H9 (cell line): ENCODE data around the gene TTC3. TPM values are rescaled to one million over a fixed set of nuclear protein-coding genes. Genes with fewer than 3 reads are reported as not detected.
A peak's percentile ranks its signal among the peaks of the same experiment; 100 is the strongest.

Experiments
- DNase-seq: peaks from one replicate; pipeline ENCODE4 v3.0.0-alpha.2; 2017
- H2AFZ ChIP-seq: one replicate; pipeline ENCODE4 v1.6.1; 2013; ENCODE audit warnings: mild to moderate bottlenecking, low read length, control low read depth, moderate library complexity
- H2AK5ac ChIP-seq: 2 replicates; pipeline ENCODE4 v1.6.1; 2013; ENCODE audit warnings: low read length, control low read depth, mixed read lengths; ENCODE audit not compliant: insufficient read length
- H2BK120ac ChIP-seq: one replicate; pipeline ENCODE4 v1.6.1; 2013; ENCODE audit warnings: low read depth, mild to moderate bottlenecking, low read length, control low read depth, inconsistent platforms; ENCODE audit not compliant: poor library complexity, severe bottlenecking
- H2BK12ac ChIP-seq: 2 replicates; pipeline ENCODE4 v1.6.1; 2013; ENCODE audit warnings: low read length, control low read depth, mixed read lengths, low read depth; ENCODE audit not compliant: insufficient read length
- H2BK15ac ChIP-seq: 2 replicates; pipeline ENCODE4 v1.6.1; 2013; ENCODE audit warnings: low read depth, low read length, control low read depth
- H2BK20ac ChIP-seq: one replicate; pipeline ENCODE4 v1.6.1; 2013; ENCODE audit warnings: low read depth, mild to moderate bottlenecking, low read length, control low read depth, inconsistent platforms; ENCODE audit not compliant: poor library complexity, severe bottlenecking
- H2BK5ac ChIP-seq: 2 replicates; pipeline ENCODE4 v1.6.1; 2013; ENCODE audit warnings: low read length, control low read depth, mixed read lengths; ENCODE audit not compliant: insufficient read length
- H3K14ac ChIP-seq: 2 replicates; pipeline ENCODE4 v1.6.1; 2013; ENCODE audit warnings: low read length, control low read depth; ENCODE audit not compliant: insufficient read depth
- H3K18ac ChIP-seq: 2 replicates; pipeline ENCODE4 v1.6.1; 2013; ENCODE audit warnings: low read depth, mild to moderate bottlenecking, mixed read lengths, low read length, control low read depth; ENCODE audit not compliant: insufficient read length
- H3K23ac ChIP-seq: 2 replicates; pipeline ENCODE4 v1.6.1; 2013; ENCODE audit warnings: low read length, control low read depth, mixed read lengths, low read depth; ENCODE audit not compliant: insufficient read length
- H3K23me2 ChIP-seq: 2 replicates; pipeline ENCODE4 v1.6.1; 2013; ENCODE audit warnings: low read depth, mild to moderate bottlenecking, mixed read lengths, low read length, control low read depth; ENCODE audit not compliant: insufficient read length, poor library complexity, severe bottlenecking
- H3K27ac ChIP-seq: 2 replicates; pipeline ENCODE4 v1.5.1; 2013; ENCODE audit warnings: low read length, control low read depth, mixed read lengths, low read depth; ENCODE audit not compliant: insufficient read length
- H3K27me3 ChIP-seq: 2 replicates; pipeline ENCODE4 v1.6.1; 2013; ENCODE audit warnings: low read length, control low read depth, inconsistent platforms; ENCODE audit not compliant: insufficient read depth
- H3K4ac ChIP-seq: 2 replicates; pipeline ENCODE4 v1.6.1; 2013; ENCODE audit warnings: low read depth, mild to moderate bottlenecking, control low read depth, inconsistent platforms, low read length, moderate library complexity
- H3K4me1 ChIP-seq: 2 replicates; pipeline ENCODE4 v1.6.1; 2013; ENCODE audit warnings: low read length, control low read depth, inconsistent platforms; ENCODE audit not compliant: insufficient read depth
- H3K4me2 ChIP-seq: 2 replicates; pipeline ENCODE4 v1.6.1; 2013; ENCODE audit warnings: low read length, control low read depth, mixed read lengths; ENCODE audit not compliant: insufficient read length, insufficient read depth
- H3K56ac ChIP-seq: 2 replicates; pipeline ENCODE4 v1.6.1; 2013; ENCODE audit warnings: low read depth, mild to moderate bottlenecking, mixed read lengths, low read length, control low read depth; ENCODE audit not compliant: insufficient read length
- H3K79me1 ChIP-seq: 2 replicates; pipeline ENCODE4 v1.6.1; 2013; ENCODE audit warnings: low read depth, mild to moderate bottlenecking, moderate library complexity, low read length, control low read depth, inconsistent platforms; ENCODE audit not compliant: insufficient read depth, poor library complexity, severe bottlenecking
- H3K79me2 ChIP-seq: 2 replicates; pipeline ENCODE4 v1.6.1; 2013; ENCODE audit warnings: low read length, control low read depth, inconsistent platforms; ENCODE audit not compliant: insufficient read depth
- H3K9ac ChIP-seq: 2 replicates; pipeline ENCODE4 v1.6.1; 2013; ENCODE audit warnings: low read length, control low read depth, mixed read lengths; ENCODE audit not compliant: insufficient read length; ENCODE audit errors: extremely low read depth
- H3K9me3 ChIP-seq: one replicate; pipeline ENCODE4 v1.6.1; 2013; ENCODE audit warnings: low read depth, low read length, inconsistent platforms; ENCODE audit not compliant: control insufficient read depth
- H3T11ph ChIP-seq: one replicate; pipeline ENCODE4 v1.6.1; 2013; ENCODE audit warnings: mild to moderate bottlenecking, low read length, control low read depth, inconsistent platforms
- H4K20me1 ChIP-seq: one replicate; pipeline ENCODE4 v1.6.1; 2013; ENCODE audit not compliant: control insufficient read depth, insufficient read length, insufficient read depth
- H4K5ac ChIP-seq: 2 replicates; pipeline ENCODE4 v1.6.1; 2013; ENCODE audit warnings: low read depth, mild to moderate bottlenecking, mixed read lengths, low read length, control low read depth; ENCODE audit not compliant: insufficient read length
- H4K8ac ChIP-seq: replicated peaks from 2 replicates; pipeline ENCODE4 v1.6.1; 2013; ENCODE audit warnings: low read length, control low read depth, mixed read lengths, low read depth; ENCODE audit not compliant: insufficient read length
- H4K91ac ChIP-seq: 2 replicates; pipeline ENCODE4 v1.6.1; 2013; ENCODE audit warnings: low read depth, mild to moderate bottlenecking, moderate library complexity, mixed read lengths, low read length, control low read depth; ENCODE audit not compliant: insufficient read length
- H3K27ac Mint-ChIP-seq, 3 experiments: 2 replicates in 2 of 3; 3 replicates in 1 of 3; pipeline ENCODE4 v1.8.0; 2020 to 2021; ENCODE audit warnings: mixed read lengths in 3 of 3, mild to moderate bottlenecking in 1 of 3, moderate library complexity in 1 of 3
- H3K27me3 Mint-ChIP-seq: 2 replicates; pipeline ENCODE4 v1.8.0; 2021; ENCODE audit warnings: low read depth, mild to moderate bottlenecking, moderate library complexity, mixed read lengths
- H3K36me3 Mint-ChIP-seq, 3 experiments: 2 replicates in 2 of 3; 3 replicates in 1 of 3; pipeline ENCODE4 v1.8.0; 2020 to 2021; ENCODE audit warnings: low read depth in 3 of 3, mixed read lengths in 3 of 3; ENCODE audit not compliant: insufficient read depth in 1 of 3
- H3K4me1 Mint-ChIP-seq, 2 experiments: 2 replicates each; pipeline ENCODE4 v1.8.0; 2020; ENCODE audit warnings: mixed read lengths in 2 of 2
- H3K4me3 Mint-ChIP-seq, 2 experiments: 2 replicates in 1 of 2; 3 replicates in 1 of 2; pipeline ENCODE4 v1.8.0; 2020 to 2021; ENCODE audit warnings: mild to moderate bottlenecking in 2 of 2, mixed read lengths in 2 of 2, moderate library complexity in 1 of 2
- H3K9me3 Mint-ChIP-seq, 2 experiments: 2 replicates in 1 of 2; 3 replicates in 1 of 2; pipeline ENCODE4 v1.8.0; 2020; ENCODE audit warnings: mild to moderate bottlenecking in 2 of 2, mixed read lengths in 2 of 2, moderate library complexity in 1 of 2
- CTCF ChIP-seq: fragments of 200-600 bp; sonication (generic); conservative IDR thresholded peaks from 3 replicates; pipeline ENCODE4 v1.8.0; 2021; ENCODE audit warnings: antibody characterized with exemption, mild to moderate bottlenecking
- WGBS: extraction: QIAGEN DNeasy Blood & Tissue Kit; methylation state at CpG from one replicate; pipeline ENCODE4 v1.1.7; 2013; ENCODE audit warnings: missing lambda C conversion rate, low lambda C conversion rate, mixed read lengths; ENCODE audit not compliant: insufficient read length; ENCODE audit errors: extremely low coverage; 5-methylcytosine and 5-hydroxymethylcytosine counted together
- total RNA-seq: library from RNA; stranded (reverse); gene quantifications from 2 replicates; pipeline ENCODE4 v1.2.1, GENCODE V29; 2021

TTC3 gene
- total RNA-seq, 1 experiment from 2014 or later = 46.5 TPM

- no peak overlapping the region for H3T11ph ChIP-seq
- TF ChIP-seq CTCF = no peak
- H2AK5ac ChIP-seq = no peak overlapping the region
- no peak overlapping the region for H2BK12ac ChIP-seq
- peak overlapping the region in 2 of 3 experiments; percentile 31 to 61; a peak in 3 of 7 replicates for H3K27ac Mint-ChIP-seq
- H3K27ac ChIP-seq = no peak overlapping the region
- H3K27me3 ChIP-seq = no peaks in the 10 kb centered on the region
- no peaks in the 10 kb centered on the region for H3K27me3 Mint-ChIP-seq
- H3K4me1 ChIP-seq = no peaks in the 10 kb centered on the region; the same call in 1 of the 2 replicates
- peaks cover 16% of the 10 kb centered on the region in 2 experiments for H3K4me1 Mint-ChIP-seq
- no peak overlapping the region for H2BK5ac ChIP-seq
- H3K56ac ChIP-seq = no peak overlapping the region
- H3K9me3 Mint-ChIP-seq = no peaks in the 10 kb centered on the region
- no peak overlapping the region for H4K8ac ChIP-seq
- no peak overlapping the region for H3K18ac ChIP-seq
- no peaks in the 10 kb centered on the region for H3K79me1 ChIP-seq
- H3K9me3 ChIP-seq = no peaks in the 10 kb centered on the region
- no peak overlapping the region for H4K91ac ChIP-seq
- H4K20me1 ChIP-seq = no peaks in the 10 kb centered on the region
- WGBS = no CpG with 5 or more reads among the region's 8 CpGs
- no peak overlapping the region for H3K4me3 Mint-ChIP-seq
- no peak overlapping the region for H3K4ac ChIP-seq
- H2BK120ac ChIP-seq = no peak overlapping the region
- no peak overlapping the region for H2AFZ ChIP-seq
- H3K4me2 ChIP-seq = no peak overlapping the region
- no peak overlapping the region for H4K5ac ChIP-seq
- H3K36me3 Mint-ChIP-seq = peaks cover 6 to 41% (median 19%) of the 10 kb centered on the region in 3 experiments; a peak in 6 of 7 replicates
- no peak overlapping the region for H2BK15ac ChIP-seq
- H3K14ac ChIP-seq = no peak overlapping the region
- no peaks in the 10 kb centered on the region for H3K23me2 ChIP-seq
- H2BK20ac ChIP-seq = no peak overlapping the region
- H3K9ac ChIP-seq = no peak overlapping the region
- H3K23ac ChIP-seq = no peak overlapping the region
- DNase-seq = no peak
- H3K79me2 ChIP-seq = no peaks in the 10 kb centered on the region
These were observed 73.5 kb downstream of the TTC3 start for GRCh38 chr21:37146320-37147235.
